ENCODE data around the gene ARHGAP22.

The ARHGAP22 gene

DNA sequence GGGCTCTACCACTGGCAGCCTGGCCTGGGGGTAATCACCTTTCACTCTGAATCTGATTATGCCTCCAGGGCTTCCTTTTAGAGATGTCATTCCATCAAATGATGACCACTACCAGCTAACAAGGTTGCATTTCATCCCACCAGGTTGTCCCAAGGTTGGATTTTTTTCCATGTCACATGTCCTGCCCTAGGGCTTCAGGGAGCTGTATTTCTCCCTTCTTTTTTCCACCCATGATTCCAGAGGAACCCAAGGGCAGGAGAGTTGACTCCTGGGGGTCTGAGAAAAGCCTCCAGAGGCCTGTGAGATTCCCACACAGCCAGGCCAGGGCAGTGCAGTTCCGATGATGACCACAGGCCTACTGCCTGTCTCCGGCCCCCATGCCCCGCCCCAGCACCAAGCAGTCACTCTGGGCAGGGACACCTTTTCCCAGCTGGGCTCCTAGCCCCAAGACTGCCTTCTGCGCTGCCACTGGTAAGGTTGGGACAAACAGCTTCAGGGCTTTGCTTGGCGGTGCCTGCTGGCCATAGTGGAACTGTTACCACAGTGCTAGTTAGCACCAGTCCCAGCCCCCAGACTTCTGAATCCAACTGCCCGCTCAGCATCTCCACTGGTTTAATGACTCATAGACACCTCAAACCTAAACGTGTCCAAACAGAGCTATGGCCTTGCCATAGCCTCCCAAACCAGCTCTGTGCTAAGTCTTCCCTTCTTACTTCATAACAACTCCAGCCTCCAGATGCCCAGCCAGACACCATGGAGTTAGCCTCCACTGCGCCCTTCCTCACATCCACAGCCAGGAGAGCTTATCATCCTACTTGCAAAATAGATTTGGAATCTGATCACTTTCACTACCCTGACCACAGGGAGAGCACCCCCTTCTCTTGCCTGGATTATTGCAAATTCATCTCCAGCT, 133.7 kb downstream of the ARHGAP22 start:
- DNase-seq (ENCODE audit: extremely low spot score, insufficient read length, low read depth): no peak
- no peak for FAIRE-seq

DNA sequence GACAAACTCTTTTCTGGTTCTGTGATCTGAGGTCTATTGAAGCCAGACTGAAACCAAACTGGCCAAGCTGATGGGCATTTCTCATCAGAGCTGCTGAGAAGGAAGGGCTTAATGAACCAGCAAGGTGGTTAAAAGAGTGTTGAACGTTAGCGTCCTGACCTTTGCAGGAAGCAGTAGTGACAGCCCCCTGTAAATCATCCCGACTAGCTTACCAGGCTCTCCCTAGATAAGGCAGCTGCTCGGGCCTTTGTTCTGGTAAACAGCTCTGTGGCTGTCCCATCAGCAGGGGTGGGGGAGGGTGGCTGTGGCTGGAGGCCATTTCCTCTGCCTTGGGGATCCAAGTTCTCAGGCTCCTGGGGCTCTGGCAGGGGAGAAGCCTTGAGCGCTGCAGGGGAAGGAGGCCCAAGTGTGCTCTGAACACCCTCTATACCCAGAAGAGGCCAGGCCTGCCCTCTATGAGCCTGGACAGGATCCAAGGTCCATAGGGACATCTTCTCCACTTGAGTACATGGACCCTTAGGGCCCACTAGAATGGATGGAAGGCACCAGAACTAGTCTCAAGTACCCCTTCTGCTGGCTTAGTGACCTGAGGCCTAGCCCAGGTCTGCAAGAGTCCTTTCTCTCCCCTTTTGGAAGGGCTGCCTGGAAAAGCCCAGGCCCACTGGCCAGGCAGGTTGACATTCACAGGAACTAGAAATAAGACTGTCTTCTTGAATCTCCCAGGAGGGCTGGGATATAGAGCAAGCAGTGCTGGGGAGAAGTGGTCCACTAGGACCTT, 134.6 kb downstream of the ARHGAP22 start:
- FAIRE-seq: no peak

DNA sequence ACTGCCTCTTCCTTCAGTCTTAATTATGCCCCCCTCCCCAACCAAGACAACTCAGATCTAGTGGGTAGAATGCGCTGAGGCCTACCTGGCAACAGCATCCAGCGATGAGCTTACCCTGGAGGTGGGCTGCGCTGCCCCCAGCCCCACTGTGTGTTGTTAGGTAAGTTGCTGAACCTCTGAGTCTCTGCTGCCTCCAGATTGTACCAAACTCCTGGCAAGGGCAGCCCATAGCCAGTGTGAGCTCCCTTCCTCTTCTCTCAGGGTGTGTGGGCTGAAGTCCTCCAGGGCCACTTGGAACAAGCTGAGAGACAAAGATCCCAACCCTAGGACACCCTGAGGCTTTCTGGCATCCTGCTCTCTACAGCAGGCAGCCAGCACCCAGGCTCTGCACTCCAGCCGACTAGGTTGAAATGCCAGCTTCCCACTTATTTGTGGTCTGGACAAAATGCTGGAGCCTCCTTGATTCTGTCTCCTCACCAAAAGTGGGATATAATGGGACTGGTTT, 135.3 kb downstream of the ARHGAP22 start:
- DNase-seq (ENCODE audit: extremely low spot score, insufficient read length, low read depth) (no peak), FAIRE-seq (no peak)

More for the DNA sequence above, 134.6 kb downstream of the ARHGAP22 start:
- no peak for DNase-seq (ENCODE audit: extremely low spot score, insufficient read length, low read depth)

DNA sequence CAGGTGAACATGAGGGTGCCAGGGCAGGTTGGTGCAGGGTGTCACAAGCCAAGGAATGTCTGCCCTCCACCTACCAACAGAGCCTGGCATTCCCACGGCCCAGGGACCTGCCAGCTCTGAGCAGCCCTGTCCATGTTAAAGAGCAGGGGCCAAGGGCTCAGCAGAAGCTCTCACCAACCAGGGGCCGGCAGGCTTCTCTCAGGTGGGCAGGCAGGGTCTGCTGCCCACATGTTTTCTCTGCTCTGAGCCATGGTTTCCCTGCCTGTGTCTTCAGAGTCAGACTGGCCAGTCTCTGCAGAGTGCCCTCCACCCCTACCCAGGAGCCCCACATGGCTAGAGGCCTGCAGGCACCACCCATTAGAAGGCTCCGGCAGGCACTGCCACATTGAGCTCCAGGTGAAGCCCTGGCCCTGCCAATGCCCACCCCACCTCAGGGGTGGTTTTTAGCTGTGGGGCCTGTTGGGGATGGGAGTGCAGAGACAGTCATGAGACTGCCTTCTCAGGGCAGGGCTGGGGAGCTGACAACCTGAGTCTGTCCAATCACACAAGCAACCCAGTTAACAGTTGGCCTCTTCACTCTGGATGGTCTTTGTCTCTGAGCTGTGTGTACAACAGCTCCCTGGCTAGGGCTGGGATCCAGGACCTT, 135.9 kb downstream of the ARHGAP22 start:
- FAIRE-seq: no peak
- DNase-seq (ENCODE audit: extremely low spot score, insufficient read length, low read depth): no peak

GRCh38 chr10:48468130-48468790, 136.6 kb downstream of the ARHGAP22 start:
- FAIRE-seq (no peak), DNase-seq (ENCODE audit: extremely low spot score, insufficient read length, low read depth) (no peak)

- DNase-seq (ENCODE audit: extremely low spot score, insufficient read length, low read depth) (no peak), FAIRE-seq (no peak)
These were observed 137.2 kb downstream of the ARHGAP22 start for GRCh38 chr10:48467669-48468068.

- FAIRE-seq: no peak
- no peak for DNase-seq (ENCODE audit: extremely low spot score, insufficient read length, low read depth)
These were observed 138.1 kb downstream of the ARHGAP22 start for GRCh38 chr10:48466611-48467240.

DNA sequence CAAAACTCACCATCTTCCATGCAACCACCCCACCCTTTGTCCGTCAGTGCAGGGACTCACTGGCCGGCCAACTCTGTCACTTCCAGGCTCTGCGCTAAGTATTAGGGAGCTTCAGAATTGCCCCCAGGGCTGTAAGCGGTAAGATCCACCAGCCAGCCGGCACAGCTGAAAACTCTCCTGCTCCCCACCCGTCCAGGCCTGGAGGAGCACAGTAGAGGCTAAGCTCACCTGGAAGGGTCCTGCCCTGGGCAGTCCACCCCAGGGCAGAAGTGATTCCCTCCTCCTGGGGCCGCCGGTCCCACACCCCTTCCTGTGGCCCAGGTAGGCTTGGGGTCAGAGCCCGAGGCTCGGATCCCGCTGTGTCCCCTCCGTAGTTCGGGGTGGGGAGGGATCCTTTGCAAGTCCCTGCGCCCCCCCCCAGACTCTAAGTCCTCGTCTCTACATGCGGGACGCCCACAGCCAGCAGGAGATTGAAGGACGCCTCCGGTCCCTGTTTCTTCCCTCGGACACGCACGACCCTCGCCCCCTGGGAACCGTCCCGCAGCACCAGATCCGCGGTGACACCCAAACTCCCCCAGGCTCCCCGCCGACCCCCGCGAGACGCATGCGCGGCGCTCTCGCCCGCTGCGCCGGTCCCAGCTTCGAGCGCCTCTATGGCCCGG, 138.9 kb downstream of the ARHGAP22 start:
- no peak for DNase-seq (ENCODE audit: extremely low spot score, insufficient read length, low read depth)
- no peak for FAIRE-seq

GRCh38 chr10:48464871-48465736, 139.8 kb downstream of the ARHGAP22 start:
- DNase-seq (ENCODE audit: extremely low spot score, insufficient read length, low read depth) (no peak), FAIRE-seq (no peak)

- no peak for DNase-seq (ENCODE audit: extremely low spot score, insufficient read length, low read depth)
- FAIRE-seq: no peak
These were observed 140.6 kb downstream of the ARHGAP22 start for GRCh38 chr10:48464121-48464870.

- no peak for FAIRE-seq
- no peak for DNase-seq (ENCODE audit: extremely low spot score, insufficient read length, low read depth)
These were observed 141.4 kb downstream of the ARHGAP22 start for GRCh38 chr10:48463318-48464003.

DNA sequence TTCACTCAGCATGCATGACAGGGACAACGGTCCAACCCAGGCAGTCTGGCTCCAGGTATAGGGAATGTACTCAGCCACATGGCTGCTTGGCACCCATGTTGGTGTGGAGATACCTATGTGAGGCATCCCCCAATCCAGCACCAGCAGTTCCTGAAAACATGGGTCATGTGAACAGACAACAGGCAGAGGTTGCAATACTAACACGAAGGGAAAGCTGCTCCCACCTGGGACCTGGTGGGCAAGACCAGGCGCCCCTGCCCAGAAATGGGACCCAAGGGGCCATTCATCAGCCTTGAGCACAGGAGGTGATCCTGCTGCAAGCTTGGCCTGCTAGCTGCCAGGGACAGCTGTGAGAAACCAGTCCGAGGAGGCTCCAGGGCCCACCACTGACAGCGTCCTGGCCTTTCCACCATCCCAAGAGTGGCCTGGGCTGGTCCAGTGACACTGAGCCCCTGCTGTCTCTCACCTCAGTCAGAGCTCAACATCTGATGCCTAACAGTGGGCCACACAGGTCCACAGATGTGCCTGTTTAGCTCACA, 142.3 kb downstream of the ARHGAP22 start:
- FAIRE-seq (no peak), DNase-seq (ENCODE audit: extremely low spot score, insufficient read length, low read depth) (no peak)

DNA sequence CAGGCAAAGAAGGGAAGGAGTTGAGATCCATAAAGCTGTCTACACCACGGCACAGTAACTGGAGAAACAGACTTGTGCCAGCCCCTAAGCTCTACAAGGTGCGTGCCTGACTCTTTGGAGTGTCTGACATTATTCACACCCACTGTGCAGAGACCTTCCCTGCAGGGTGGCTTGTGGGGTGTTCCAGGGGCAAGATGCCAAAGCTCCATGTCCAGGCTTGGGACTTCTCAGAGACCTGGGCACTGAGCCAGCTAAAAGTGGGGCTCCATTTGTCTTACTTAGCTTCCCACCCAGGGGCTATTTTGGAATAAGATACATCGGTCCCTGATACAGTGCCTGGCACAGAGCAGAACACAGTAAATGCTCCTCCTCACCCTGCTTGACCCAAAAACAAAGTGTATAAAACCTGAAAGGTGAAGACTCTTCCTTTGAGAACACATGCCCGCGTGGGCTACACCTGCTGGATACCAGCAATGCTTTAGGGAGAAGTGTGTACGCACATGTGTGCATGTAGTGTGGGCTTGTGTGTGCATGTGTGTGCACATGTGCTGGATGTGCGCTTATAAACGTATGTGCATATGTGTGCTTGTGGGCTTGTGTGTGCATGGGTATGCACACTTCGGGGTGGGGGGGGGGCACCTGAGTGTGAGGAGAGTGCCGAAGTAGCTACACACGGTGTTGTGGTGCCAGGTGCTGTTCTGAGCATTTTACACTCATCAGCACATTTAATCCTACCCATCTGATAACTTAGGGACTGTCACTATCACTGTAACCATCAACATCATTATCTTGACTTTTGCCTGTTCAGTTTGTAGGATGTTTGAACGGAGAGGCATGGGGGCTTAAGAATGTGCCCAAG, 143.0 kb downstream of the ARHGAP22 start:
- FAIRE-seq: no peak
- no peak for DNase-seq (ENCODE audit: extremely low spot score, insufficient read length, low read depth)

DNA sequence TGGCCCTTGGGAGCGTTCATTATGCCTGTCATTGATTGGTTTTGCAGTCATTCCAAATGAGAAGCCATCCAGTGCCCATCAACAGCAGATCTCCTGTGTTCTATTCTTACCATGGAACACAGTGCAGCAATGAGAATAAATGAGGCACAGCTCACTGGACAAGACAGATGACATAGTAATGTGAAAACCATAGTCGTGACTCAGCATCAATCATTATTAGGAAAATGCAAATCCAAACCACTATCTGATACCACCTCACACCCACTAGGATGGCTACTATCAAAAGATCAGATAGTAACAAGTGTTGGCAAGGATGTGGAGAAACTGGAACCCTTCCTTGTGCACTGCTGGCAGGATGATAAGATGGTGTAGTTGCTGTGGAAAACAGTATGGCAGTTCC, 144.7 kb downstream of the ARHGAP22 start:
- no peak for FAIRE-seq

DNA sequence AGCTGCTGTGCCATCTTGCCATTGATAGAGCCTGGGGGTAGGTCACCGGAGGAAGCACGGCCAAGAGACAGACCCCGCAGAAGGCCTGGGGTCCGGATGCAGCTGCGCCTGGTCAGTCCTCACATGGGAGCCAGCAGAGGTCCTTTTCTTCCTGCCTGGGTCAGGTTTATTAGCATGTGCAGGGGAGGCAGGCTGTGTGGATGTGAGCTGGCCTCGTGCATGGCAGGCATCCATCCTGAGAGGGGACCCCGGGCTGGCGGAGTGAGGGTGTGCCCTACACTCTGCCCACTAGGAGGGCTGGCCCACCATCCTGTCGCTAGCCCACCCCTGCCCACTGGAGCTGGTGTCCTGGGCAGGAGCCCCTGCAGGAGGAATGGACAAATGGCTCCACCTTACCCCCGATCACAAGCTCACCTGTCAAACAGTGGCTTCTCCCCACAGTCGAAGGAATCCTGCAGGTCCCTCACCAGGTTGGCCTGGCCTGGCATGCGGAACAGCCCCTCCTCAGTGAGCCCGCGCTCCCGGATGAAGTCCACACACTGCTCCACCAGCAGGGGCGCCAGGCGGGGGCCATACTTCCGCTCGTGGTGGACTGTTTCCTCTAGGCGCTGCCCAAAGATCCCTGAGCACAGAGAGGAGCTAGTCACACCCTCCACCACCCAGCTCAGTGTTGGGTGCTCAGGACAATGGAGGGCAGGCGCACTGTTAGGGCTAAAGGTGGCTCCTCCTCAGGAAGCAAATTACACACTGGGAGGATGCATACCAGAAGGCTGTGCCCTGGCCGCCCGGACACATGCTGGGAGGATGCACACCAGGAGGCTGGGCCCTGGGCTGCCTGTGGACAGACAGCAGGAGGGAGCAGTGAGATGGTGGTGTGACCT, 145.4 kb downstream of the ARHGAP22 start:
- FAIRE-seq (no peak), DNase-seq (ENCODE audit: extremely low spot score, insufficient read length, low read depth) (no peak)

More for the DNA sequence above, 144.7 kb downstream of the ARHGAP22 start:
- no peak for DNase-seq (ENCODE audit: extremely low spot score, insufficient read length, low read depth)
